Measurements from ENCODE around the gene CNPY3. TPM values are rescaled to one million over a fixed set of nuclear protein-coding genes. Genes with fewer than 3 reads are reported as not detected.
"Not testable (repeated sequence)": the region's sequence is repeated elsewhere in the genome, so short reads cannot be mapped to it uniquely, and the experiment has no call there.

The CNPY3 gene
- total RNA-seq, 1 donor = 33.3 TPM

- H3K79me2 ChIP-seq (ENCODE audit: insufficient read depth, low read length) = peaks cover 7% of the 10 kb centered on the region
- no peak for DNase-seq (ENCODE audit: insufficient read length, low spot score, missing footprints)
- peaks cover 25% of the 10 kb centered on the region for H3K36me3 ChIP-seq (ENCODE audit: insufficient read depth, low read length)
- peaks cover 9% of the 10 kb centered on the region for H3K4me1 ChIP-seq (ENCODE audit: insufficient read depth, low read length)
- H2AFZ ChIP-seq (ENCODE audit: low read length) = no peak overlapping the region
- no peaks in the 10 kb centered on the region for H3K9me3 ChIP-seq (ENCODE audit: low read depth, low read length)
- H4K20me1 ChIP-seq (ENCODE audit: insufficient read depth, low read length) = no peaks in the 10 kb centered on the region
- H3K27me3 ChIP-seq (ENCODE audit: insufficient read depth, low read length) = no peaks in the 10 kb centered on the region
- H3K27ac ChIP-seq (ENCODE audit: low read depth, low read length) = peak overlapping the region; percentile 93
- no peak for TF ChIP-seq CTCF (IDR thresholded peaks at IDR 0.05; ENCODE audit: extremely low read depth, low read depth, low read length)
- peak overlapping the region; percentile 88 for H3K4me3 ChIP-seq (ENCODE audit: insufficient read depth, low read length)
- H3K4me2 ChIP-seq (ENCODE audit: insufficient read depth, low read length) = peak overlapping the region; percentile 91
These were observed 39.5 kb upstream of the CNPY3 start for GRCh38 chr6:42889815-42890214.

- H3K79me2 ChIP-seq (ENCODE audit: insufficient read depth, low read length) = peaks cover 6% of the 10 kb centered on the region
- DNase-seq (ENCODE audit: insufficient read length, low spot score, missing footprints) = peak; percentile 94
- no peaks in the 10 kb centered on the region for H3K27me3 ChIP-seq (ENCODE audit: insufficient read depth, low read length)
- H3K4me1 ChIP-seq (ENCODE audit: insufficient read depth, low read length) = peaks cover 9% of the 10 kb centered on the region
- H2AFZ ChIP-seq (ENCODE audit: low read length) = peak overlapping the region; percentile 86
- H4K20me1 ChIP-seq (ENCODE audit: insufficient read depth, low read length) = no peaks in the 10 kb centered on the region
- H3K9me3 ChIP-seq (ENCODE audit: low read depth, low read length) = no peaks in the 10 kb centered on the region
- H3K27ac ChIP-seq (ENCODE audit: low read depth, low read length) = peak overlapping the region; percentile 93
- H3K36me3 ChIP-seq (ENCODE audit: insufficient read depth, low read length) = peaks cover 18% of the 10 kb centered on the region
- peak overlapping the region; percentile 88 for H3K4me3 ChIP-seq (ENCODE audit: insufficient read depth, low read length)
- no peak for TF ChIP-seq CTCF (IDR thresholded peaks at IDR 0.05; ENCODE audit: extremely low read depth, low read depth, low read length)
- peak overlapping the region; percentile 91 for H3K4me2 ChIP-seq (ENCODE audit: insufficient read depth, low read length)
These were observed 38.7 kb upstream of the CNPY3 start for GRCh38 chr6:42890311-42891198.

GRCh38 chr6:42891199-42891722 is 38.0 kb upstream of the CNPY3 start:
- Histone ChIP-seq H3K27ac (ENCODE audit: low read depth, low read length) (no peak overlapping the region), H2AFZ (ENCODE audit: low read length) (peak overlapping the region; percentile 86), H3K4me2 (ENCODE audit: insufficient read depth, low read length) (peak overlapping the region; percentile 91), H3K9me3 (ENCODE audit: low read depth, low read length) (no peaks in the 10 kb centered on the region), H3K27me3 (ENCODE audit: insufficient read depth, low read length) (no peaks in the 10 kb centered on the region), H4K20me1 (ENCODE audit: insufficient read depth, low read length) (no peaks in the 10 kb centered on the region), H3K79me2 (ENCODE audit: insufficient read depth, low read length) (peaks cover 2% of the 10 kb centered on the region), H3K4me3 (ENCODE audit: insufficient read depth, low read length) (peak overlapping the region; percentile 88), H3K36me3 (ENCODE audit: insufficient read depth, low read length) (peaks cover 11% of the 10 kb centered on the region), H3K4me1 (ENCODE audit: insufficient read depth, low read length) (peaks cover 9% of the 10 kb centered on the region)
- TF ChIP-seq CTCF (IDR thresholded peaks at IDR 0.05; ENCODE audit: extremely low read depth, low read depth, low read length) = no peak
- DNase-seq (ENCODE audit: insufficient read length, low spot score, missing footprints) = no peak

- H3K4me2 ChIP-seq (ENCODE audit: insufficient read depth, low read length); H3K36me3 ChIP-seq (ENCODE audit: insufficient read depth, low read length); H3K4me1 ChIP-seq (ENCODE audit: insufficient read depth, low read length); H3K27me3 ChIP-seq (ENCODE audit: insufficient read depth, low read length); H3K9me3 ChIP-seq (ENCODE audit: low read depth, low read length); H3K4me3 ChIP-seq (ENCODE audit: insufficient read depth, low read length); H4K20me1 ChIP-seq (ENCODE audit: insufficient read depth, low read length); DNase-seq (ENCODE audit: insufficient read length, low spot score, missing footprints); H2AFZ ChIP-seq (ENCODE audit: low read length); H3K27ac ChIP-seq (ENCODE audit: low read depth, low read length); H3K79me2 ChIP-seq (ENCODE audit: insufficient read depth, low read length): not testable (repeated sequence)
These were observed 35.0 kb upstream of the CNPY3 start for GRCh38 chr6:42894041-42894828.

Data from osteoblast (primary cell).